GM12891 (cell line): ENCODE measurements around the gene FGFR2.

Experiments
- DNase-seq: peaks from one replicate; pipeline ENCODE4 v3.0.0; 2011; ENCODE audit warnings: low spot score; ENCODE audit not compliant: insufficient read length
- FAIRE-seq: peaks from 2 replicates; lab custom pipeline; 2011; peaks lifted over from hg19 to GRCh38; lab: Jason Lieb, UNC
- PAX5 ChIP-seq: IDR thresholded peaks from 2 replicates; pipeline ENCODE4 v1.6.1; 2011; ENCODE audit warnings: low read length, moderate library complexity, mild to moderate bottlenecking; ENCODE audit not compliant: insufficient read depth, severe bottlenecking
- POLR2A ChIP-seq: IDR thresholded peaks from 2 replicates; pipeline ENCODE4 v1.6.1; 2011; ENCODE audit warnings: low read depth, low read length, control low read depth
- POLR2AphosphoS5 ChIP-seq: IDR thresholded peaks from 2 replicates; pipeline ENCODE4 v1.6.1; 2011; ENCODE audit warnings: low read depth, low read length, control low read depth
- POU2F2 ChIP-seq: IDR thresholded peaks from 2 replicates; pipeline ENCODE4 v1.6.1; 2011; ENCODE audit warnings: low read depth, mild to moderate bottlenecking, control low read depth, low read length, moderate library complexity
- SPI1 ChIP-seq: IDR thresholded peaks from 2 replicates; pipeline ENCODE4 v1.6.1; 2011; ENCODE audit warnings: low read depth, low read length, control low read depth
- TAF1 ChIP-seq: IDR thresholded peaks from 2 replicates; pipeline ENCODE4 v1.6.1; 2011; ENCODE audit warnings: low read depth, low read length, control low read depth

The FGFR2 gene

DNA sequence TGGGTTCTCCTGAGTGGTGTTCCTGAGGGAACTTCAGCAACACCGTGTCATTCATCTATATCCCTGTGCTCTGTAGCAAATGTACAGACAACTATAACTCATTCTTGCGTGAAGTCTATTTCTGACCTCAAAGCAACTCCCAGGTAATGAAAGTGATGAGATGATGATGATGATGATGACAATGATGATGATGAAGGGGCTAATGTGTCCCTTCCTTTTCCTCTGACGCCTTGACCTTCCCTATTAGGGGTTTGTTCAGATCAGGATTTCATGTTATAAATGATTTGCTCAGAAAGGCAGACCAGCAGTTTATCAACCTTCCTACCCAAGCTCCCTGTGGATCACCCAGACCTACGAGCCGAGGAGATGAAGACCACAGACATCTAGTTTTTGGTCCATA, 136.9 kb downstream of the FGFR2 start:
- DNase-seq (no peak), FAIRE-seq (no peak)
- TF ChIP-seq POU2F2, result no peak
- no peak for TF ChIP-seq TAF1
- no peak for TF ChIP-seq POLR2AphosphoS5
- no peak for TF ChIP-seq SPI1
- TF ChIP-seq POLR2A, result no peak
- no peak for TF ChIP-seq PAX5

DNA sequence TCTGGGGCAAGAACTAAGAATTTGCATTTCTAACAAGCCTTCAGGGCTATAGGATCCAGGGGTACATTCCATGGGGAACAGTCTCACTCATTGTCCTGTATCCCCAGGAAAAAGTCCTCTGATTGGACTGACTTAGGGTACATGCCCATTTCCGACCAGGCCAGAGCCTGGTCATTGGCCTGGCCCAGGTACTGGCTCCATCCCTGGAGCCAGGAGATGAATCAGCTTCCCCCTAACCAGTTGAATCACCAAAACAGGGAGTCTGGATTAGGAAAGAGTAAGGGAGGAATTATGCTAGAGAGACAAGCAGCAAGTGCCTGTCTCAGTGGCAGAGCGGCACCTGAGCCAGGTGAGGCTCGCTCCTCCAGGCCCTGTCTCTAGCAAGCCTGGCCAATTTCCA, 137.5 kb downstream of the FGFR2 start:
- DNase-seq (no peak), FAIRE-seq (no peak)
- TF ChIP-seq POU2F2 (no peak), POLR2A (no peak), TAF1 (no peak), PAX5 (no peak), SPI1 (no peak)

DNA sequence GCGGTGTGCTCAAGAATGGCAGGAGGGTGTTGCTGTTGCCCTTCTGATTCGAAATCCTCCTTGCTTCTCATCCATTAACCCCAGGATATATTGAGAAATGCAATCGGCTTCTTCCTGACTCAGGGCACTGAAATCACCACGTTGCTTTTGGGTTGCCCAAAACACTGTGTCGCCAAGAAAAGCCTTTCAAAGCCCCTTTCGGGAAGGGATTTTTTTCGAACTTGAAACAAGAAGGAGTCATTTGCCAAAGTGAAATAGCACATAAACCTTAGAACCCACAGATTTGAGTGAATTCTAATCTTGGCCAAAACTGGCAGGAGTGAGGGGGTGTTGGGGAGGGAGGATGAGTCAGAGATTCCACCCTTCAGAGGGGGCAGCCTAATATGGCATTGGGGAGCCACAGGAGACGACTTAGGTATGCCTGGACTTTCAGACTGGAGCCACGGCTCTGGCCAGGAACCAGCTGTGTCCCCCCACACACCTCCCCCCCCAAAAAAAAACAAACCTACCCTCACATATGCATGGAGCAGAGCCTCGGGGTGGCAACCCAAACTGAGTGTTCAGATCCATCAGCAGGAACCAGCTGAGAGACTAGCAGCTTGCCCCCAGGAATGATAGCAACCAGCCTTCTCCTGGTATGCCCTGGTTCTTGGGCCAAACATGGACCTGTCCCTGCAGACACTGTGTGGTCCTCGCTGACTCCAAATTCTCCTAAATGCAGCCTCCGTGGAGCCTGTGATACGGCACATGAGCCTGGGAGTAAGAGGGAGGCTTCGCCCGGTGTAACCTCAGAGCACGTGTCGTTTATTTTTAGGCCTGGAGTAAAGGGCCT, 138.4 kb downstream of the FGFR2 start:
- no peak for TF ChIP-seq SPI1
- no peak for TF ChIP-seq PAX5
- no peak for TF ChIP-seq POLR2AphosphoS5
- no peak for TF ChIP-seq POU2F2
- TF ChIP-seq TAF1, result no peak
- no peak for TF ChIP-seq POLR2A
- no peak for DNase-seq
- FAIRE-seq, result no peak

DNA sequence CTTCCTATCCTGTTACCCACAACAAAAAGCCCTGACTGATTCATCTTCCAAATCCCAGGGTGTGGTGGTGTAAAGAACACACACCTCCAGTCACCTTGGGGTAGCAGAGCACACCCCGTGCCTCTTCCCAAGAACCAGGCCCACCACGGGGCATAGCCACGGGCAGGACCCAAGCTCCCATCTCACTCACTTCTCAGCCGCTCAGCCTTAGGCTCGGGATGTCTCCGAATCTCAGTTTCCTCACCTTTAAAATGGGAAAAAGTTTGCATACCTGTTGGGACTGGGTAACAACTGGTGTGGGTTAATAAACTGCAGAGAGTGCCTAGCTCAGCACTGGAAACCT, 139.0 kb downstream of the FGFR2 start:
- DNase-seq (no peak), FAIRE-seq (no peak)
- no peak for TF ChIP-seq PAX5
- TF ChIP-seq POLR2A, result no peak
- TF ChIP-seq SPI1, result no peak
- TF ChIP-seq POLR2AphosphoS5, result no peak
- no peak for TF ChIP-seq TAF1
- no peak for TF ChIP-seq POU2F2

DNA sequence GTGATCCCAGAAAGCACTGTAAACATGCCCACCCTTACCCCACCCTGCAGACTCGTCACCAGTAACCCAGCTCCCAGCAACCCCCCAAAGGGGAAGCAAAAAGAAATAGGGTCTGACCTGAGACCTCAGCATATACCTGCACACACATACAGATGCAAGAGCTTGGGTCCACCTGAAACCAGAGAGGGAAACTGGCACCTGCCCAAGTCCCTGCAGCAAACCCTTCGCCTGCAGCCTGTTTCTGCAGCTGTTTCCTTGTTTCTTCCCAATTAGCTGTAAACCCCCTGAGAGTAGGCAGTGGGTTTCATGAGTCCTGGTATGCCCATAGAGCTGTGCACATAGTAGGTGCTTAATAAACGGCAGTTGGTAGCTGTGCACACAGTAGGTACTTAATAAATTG, 140.5 kb downstream of the FGFR2 start:
- no peak for FAIRE-seq
- TF ChIP-seq SPI1 (no peak), POLR2A (no peak), POLR2AphosphoS5 (no peak), PAX5 (no peak), POU2F2 (no peak)
- DNase-seq, result no peak

DNA sequence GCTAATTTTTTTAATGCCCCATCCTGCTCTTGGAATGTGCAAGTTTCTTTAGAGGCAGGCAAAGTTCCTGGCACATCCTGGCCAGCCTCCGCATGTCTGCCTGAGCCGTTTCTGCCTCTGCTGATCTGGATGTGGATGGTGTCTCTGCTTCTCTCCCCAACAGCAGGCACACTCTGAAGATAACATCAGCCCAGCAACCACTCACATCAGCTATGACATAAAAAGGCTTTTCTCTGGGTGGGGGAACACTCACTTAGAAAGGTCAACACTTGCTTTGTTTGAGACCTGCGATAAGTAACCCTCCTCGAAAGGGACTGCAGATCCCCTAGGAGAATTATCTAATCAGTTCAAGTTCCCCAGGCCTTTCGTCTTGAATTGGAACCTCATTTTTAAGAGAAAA, 142.9 kb downstream of the FGFR2 start:
- no peak for DNase-seq
- no peak for TF ChIP-seq POLR2AphosphoS5
- TF ChIP-seq PAX5, result no peak
- no peak for TF ChIP-seq TAF1
- TF ChIP-seq POU2F2, result no peak
- no peak for TF ChIP-seq SPI1
- TF ChIP-seq POLR2A, result no peak
- FAIRE-seq, result no peak

DNA sequence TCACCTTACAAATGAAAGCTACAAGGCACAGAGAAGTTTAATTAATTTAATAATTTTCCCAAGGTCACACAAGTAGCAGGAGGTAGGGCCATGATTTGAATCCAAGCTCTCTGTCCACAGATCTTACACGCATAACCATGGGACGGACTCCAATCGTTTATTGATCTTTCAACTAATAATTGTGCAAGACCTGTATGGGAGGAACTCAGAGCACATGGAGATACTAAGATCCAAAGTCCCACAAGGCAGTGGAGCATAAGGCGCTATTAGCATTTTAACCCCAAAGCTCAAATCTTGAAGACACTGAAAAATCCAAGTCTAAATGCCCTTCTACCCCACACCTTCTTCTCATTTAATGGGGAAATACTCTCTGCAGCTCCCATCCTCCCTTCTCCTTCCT, 143.5 kb downstream of the FGFR2 start:
- DNase-seq, result no peak
- FAIRE-seq, result no peak
- no peak for TF ChIP-seq POLR2AphosphoS5
- TF ChIP-seq TAF1, result no peak

DNA sequence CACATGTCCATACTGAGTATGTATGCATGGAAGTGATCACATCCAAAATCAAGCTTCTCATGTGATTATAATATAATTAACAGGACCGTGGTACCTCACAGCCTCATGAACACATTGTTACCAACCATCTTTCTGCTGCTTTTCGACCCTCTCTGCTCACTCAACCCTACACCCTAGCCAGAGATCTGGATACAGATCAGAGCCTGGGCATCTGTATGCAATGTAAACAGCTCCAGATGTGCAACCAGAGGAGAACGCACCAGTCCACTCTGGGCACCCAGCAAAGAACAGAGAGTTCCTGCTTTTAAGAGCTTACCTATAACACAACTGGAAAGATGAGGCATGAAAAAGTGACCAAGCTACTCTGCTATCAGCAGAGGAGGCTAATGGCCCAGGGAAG, 145.1 kb downstream of the FGFR2 start:
- DNase-seq (no peak), FAIRE-seq (no peak)
- TF ChIP-seq TAF1 (no peak), POU2F2 (no peak), POLR2AphosphoS5 (no peak), SPI1 (no peak), PAX5 (no peak), POLR2A (no peak)

DNA sequence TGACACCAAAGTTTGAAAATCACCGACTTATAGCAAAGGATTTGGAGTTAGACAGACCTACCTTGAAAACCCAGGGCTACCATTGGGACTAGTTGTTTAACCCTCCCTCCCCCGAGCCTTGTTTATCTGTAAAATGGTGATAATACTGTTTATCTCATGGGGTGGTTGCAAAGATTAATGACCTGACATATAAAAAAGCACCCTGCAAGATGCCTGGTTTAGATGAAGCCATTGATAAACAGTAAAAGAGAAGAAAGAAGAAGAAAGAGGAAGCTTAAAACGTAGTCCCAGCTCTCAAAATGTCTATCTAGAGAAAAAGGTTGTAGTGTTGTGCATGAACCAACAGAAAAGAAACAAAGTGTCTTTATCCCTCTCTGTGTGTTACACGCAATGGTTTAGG, 145.7 kb downstream of the FGFR2 start:
- FAIRE-seq, result no peak
- TF ChIP-seq POLR2AphosphoS5, result no peak
- TF ChIP-seq SPI1, result no peak

DNA sequence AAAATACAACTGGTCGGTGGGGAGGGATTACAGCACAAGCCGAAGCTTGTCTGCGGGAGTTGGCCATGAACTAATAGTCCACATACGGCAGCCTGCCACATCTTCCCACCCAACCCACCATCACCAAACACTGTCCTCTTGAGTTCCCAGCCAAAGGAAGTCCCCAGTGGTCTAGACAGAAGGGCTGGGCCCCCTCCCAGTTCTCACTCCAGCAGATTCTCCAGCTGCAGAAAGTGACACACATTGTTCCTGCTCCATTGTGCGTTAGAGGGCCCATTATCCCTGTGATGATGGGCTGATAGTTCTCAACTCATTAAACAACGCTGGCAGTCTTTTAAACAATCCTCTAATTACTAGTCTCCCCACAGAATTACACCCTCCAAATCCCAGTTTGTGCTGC, 148.0 kb downstream of the FGFR2 start:
- FAIRE-seq, result no peak
- no peak for TF ChIP-seq POU2F2
- no peak for TF ChIP-seq PAX5
- TF ChIP-seq SPI1, result no peak
- no peak for TF ChIP-seq TAF1
- TF ChIP-seq POLR2A, result no peak
- TF ChIP-seq POLR2AphosphoS5, result no peak
- no peak for DNase-seq

More for the DNA sequence above, 145.7 kb downstream of the FGFR2 start:
- DNase-seq, result no peak
